Ishikawa (cell line): ENCODE data around the gene TDP2.

ENCODE experiments used
- CEBPB ChIP-seq: IDR thresholded peaks from 2 replicates; pipeline ENCODE4 v1.6.1; 2012
- CREB1 ChIP-seq: IDR thresholded peaks from 2 replicates; pipeline ENCODE4 v1.6.1; 2012; ENCODE audit warnings: low read depth
- EGR1 ChIP-seq: IDR thresholded peaks from 2 replicates; pipeline ENCODE4 v1.6.1; 2012
- EP300 ChIP-seq: IDR thresholded peaks from 2 replicates; pipeline ENCODE4 v1.6.1; 2012; ENCODE audit warnings: borderline replicate concordance
- FOXM1 ChIP-seq: IDR thresholded peaks from 2 replicates; pipeline ENCODE4 v1.6.1; 2012; ENCODE audit warnings: low read depth, borderline replicate concordance
- NFIC ChIP-seq: IDR thresholded peaks from 2 replicates; pipeline ENCODE4 v1.6.1; 2012
- RAD21 ChIP-seq: IDR thresholded peaks from 2 replicates; pipeline ENCODE4 v1.6.1; 2012; ENCODE audit warnings: low read depth
- REST ChIP-seq: IDR thresholded peaks from 2 replicates; pipeline ENCODE4 v1.6.1; 2012; ENCODE audit warnings: low read depth, mild to moderate bottlenecking
- TAF1 ChIP-seq: IDR thresholded peaks from 2 replicates; pipeline ENCODE4 v1.6.1; 2012; ENCODE audit warnings: low read depth, mild to moderate bottlenecking
- TCF12 ChIP-seq: IDR thresholded peaks from 2 replicates; pipeline ENCODE4 v1.6.1; 2012; ENCODE audit warnings: low read depth
- TEAD4 ChIP-seq: IDR thresholded peaks from 2 replicates; pipeline ENCODE4 v1.6.1; 2012
- YY1 ChIP-seq: IDR thresholded peaks from 2 replicates; pipeline ENCODE4 v1.6.1; 2012; ENCODE audit warnings: low read depth
- ZBTB7A ChIP-seq: IDR thresholded peaks from 2 replicates; pipeline ENCODE4 v1.6.1; 2012; ENCODE audit warnings: low read depth
- TF ChIP-seq, protein P1 (sequence below): IDR thresholded peaks from 2 replicates; pipeline ENCODE4 v1.6.1; 2012
- TF ChIP-seq, protein P2 (sequence below): IDR thresholded peaks from 2 replicates; pipeline ENCODE4 v1.6.1; 2012

Gene TDP2

DNA sequence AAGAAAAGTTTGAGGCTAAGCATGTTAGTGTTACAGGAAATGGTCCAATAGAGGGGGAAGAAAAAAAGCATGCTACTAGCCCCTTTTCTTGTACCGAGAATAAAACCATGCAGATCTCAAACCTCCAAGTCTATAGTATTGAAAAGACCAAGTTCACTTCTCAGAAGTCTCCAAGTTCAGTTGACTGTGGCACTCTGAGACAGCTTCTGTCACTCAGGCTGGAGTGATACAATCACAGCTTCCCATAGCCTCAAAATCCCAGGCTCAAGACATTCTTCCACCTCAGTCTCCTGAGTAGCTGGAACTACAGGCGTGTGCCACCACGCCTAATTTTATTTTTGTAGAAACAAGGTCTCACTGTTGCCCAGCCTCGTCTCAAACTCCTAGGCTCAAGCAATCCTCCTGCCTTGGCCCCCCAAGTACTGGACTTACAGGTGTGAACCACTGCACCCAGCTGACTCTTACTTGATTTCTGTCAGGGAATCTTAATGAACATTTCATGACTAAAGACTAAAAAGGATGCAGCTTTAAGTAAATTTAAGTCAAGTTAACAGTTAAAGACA is 36.1 kb upstream of the TDP2 start:
- TF ChIP-seq EP300 (no peak), FOXM1 (no peak), CREB1 (no peak), TAF1 (no peak), TEAD4 (no peak), CEBPB (no peak), RAD21 (no peak), EGR1 (no peak), ZBTB7A (no peak), REST (no peak), NFIC (no peak), TCF12 (no peak), YY1 (no peak)
- TF ChIP-seq, protein P1, sequence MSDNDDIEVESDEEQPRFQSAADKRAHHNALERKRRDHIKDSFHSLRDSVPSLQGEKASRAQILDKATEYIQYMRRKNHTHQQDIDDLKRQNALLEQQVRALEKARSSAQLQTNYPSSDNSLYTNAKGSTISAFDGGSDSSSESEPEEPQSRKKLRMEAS, result no peak
- TF ChIP-seq, protein P2, sequence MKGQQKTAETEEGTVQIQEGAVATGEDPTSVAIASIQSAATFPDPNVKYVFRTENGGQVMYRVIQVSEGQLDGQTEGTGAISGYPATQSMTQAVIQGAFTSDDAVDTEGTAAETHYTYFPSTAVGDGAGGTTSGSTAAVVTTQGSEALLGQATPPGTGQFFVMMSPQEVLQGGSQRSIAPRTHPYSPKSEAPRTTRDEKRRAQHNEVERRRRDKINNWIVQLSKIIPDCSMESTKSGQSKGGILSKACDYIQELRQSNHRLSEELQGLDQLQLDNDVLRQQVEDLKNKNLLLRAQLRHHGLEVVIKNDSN, result no peak

- TF ChIP-seq CREB1 (no peak), EP300 (no peak), REST (no peak), TEAD4 (no peak), FOXM1 (no peak)
Measured at GRCh38 chr6:24699521-24700359, 33.0 kb upstream of the TDP2 start.

DNA sequence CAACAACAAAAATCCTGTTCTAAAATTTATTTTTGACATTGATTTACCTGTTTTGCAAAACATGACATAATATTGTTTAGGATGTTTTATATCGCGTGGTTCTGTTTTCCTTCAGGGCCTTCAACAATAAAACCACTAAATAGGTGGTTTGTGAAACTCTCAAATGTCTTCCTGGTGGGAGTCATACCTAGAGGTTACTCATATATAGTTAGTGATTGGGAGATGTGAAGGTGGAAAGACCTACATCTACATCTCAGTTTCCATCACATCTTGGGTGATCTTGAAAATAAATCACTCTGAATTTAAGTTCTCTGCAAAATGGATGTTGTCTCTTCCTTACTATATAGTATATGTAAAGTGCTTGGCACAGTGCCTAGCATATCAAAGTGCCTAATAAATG is 29.4 kb upstream of the TDP2 start:
- no peak for TF ChIP-seq TCF12
- no peak for TF ChIP-seq CREB1
- TF ChIP-seq FOXM1, result no peak
- TF ChIP-seq, protein P2, result no peak
- no peak for TF ChIP-seq TAF1
- no peak for TF ChIP-seq EP300
- no peak for TF ChIP-seq REST
- no peak for TF ChIP-seq CEBPB
- TF ChIP-seq YY1, result no peak
- no peak for TF ChIP-seq EGR1
- TF ChIP-seq, protein P1, result no peak
- TF ChIP-seq NFIC, result no peak
- no peak for TF ChIP-seq TEAD4
- TF ChIP-seq RAD21, result no peak
- TF ChIP-seq ZBTB7A, result no peak

- TF ChIP-seq RAD21, result peak; percentile 72
Measured at GRCh38 chr6:24695635-24696034, 28.9 kb upstream of the TDP2 start.

DNA sequence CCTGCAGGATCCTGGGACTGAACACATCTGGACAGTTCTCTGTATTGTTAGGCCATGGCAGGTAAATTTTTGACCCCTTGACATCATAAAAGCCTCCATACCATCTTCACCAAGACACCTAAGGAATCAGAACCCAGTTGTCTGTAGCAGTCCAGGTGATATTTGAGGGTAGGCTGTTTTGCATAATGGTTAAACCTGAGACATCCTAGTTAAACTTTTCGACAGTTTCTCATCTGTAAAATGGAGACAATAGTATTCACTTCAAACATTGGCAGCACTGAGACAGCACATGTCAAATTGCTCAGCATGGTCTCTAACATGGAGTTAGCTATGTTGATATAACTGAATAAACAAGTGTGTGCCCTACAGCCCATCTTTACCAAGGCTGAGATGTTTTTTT is 27.5 kb upstream of the TDP2 start:
- TF ChIP-seq ZBTB7A (no peak), CEBPB (no peak), TCF12 (no peak), TEAD4 (no peak), CREB1 (no peak), EP300 (no peak), EGR1 (no peak), NFIC (no peak), REST (no peak), YY1 (no peak), RAD21 (no peak), TAF1 (no peak), FOXM1 (no peak)
- TF ChIP-seq, protein P2, result no peak
- TF ChIP-seq, protein P1, result no peak
